ENCODE data around the gene URI1.

DNA sequence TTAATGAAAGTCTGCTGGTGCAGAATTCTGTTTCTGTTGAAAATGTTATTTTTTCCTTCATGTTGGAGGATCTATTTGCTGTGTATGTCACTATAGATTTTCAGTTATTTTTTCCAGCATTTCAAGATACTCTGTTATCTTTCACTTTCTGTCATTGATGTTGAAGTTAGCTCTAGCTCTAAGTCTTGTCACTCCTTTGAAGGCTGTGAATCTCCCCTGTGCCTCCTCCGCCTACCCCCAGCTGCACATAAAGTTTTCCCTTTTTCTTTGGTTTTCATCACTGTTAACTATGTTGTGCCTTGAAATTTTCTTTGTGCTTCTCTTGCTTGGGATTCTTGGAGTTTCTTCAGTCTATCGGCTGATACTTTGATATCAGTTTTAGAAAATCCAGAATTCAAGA, 20.8 kb downstream of the URI1 start:
- TF ChIP-seq POLR2AphosphoS5 (IDR thresholded peaks at IDR 0.05) = no peak
- no peak for TF ChIP-seq EP300 (IDR thresholded peaks at IDR 0.05)
- TF ChIP-seq, protein P1, sequence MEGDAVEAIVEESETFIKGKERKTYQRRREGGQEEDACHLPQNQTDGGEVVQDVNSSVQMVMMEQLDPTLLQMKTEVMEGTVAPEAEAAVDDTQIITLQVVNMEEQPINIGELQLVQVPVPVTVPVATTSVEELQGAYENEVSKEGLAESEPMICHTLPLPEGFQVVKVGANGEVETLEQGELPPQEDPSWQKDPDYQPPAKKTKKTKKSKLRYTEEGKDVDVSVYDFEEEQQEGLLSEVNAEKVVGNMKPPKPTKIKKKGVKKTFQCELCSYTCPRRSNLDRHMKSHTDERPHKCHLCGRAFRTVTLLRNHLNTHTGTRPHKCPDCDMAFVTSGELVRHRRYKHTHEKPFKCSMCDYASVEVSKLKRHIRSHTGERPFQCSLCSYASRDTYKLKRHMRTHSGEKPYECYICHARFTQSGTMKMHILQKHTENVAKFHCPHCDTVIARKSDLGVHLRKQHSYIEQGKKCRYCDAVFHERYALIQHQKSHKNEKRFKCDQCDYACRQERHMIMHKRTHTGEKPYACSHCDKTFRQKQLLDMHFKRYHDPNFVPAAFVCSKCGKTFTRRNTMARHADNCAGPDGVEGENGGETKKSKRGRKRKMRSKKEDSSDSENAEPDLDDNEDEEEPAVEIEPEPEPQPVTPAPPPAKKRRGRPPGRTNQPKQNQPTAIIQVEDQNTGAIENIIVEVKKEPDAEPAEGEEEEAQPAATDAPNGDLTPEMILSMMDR (IDR thresholded peaks at IDR 0.05) = no peak
